GM13977 (cell line): ENCODE measurements around the gene NFX1.

ENCODE experiments used
- DNase-seq: peaks from one replicate; pipeline ENCODE4 v3.0.0; 2012; ENCODE audit warnings: low spot score
- in situ Hi-C: fragments of 300-500 bp; cut with MboI; formaldehyde crosslinking; loops from one replicate; pipeline ENCODE4 v1.12.0; 2022; ENCODE audit warnings: low sequenced_read_pairs, low pct_unique_long_range_greater_than_20kb, mixed read lengths, inconsistent platforms; ENCODE audit not compliant: unreplicated experiment
- TF ChIP-seq, protein P1 (sequence below): IDR thresholded peaks from 2 replicates; pipeline ENCODE4 v1.5.1; 2012; ENCODE audit warnings: mild to moderate bottlenecking, control low read depth; ENCODE audit not compliant: insufficient read depth; ENCODE audit errors: extremely low read depth, missing control alignments

NFX1 gene

DNA sequence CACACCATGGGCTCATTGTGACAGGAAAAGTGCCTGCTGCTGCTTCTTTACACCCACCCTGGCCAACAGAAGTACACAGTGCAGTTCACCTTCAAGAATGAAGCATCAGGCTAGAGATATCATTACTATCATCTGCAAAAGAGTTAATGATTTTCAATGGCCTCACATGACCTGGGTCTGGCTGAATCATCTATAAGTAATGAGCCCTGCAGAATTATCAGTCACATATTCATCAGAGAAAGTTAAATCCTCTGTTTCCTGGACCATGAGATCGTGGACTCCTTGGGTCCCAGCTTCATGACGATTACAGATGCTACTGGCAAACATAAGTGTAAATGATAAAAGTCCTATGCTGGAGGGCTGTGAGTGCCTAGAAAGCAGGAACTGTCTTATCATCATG lies 34.1 kb upstream of the NFX1 start:
- in situ Hi-C loops, result no loop called here
- TF ChIP-seq, protein P1, sequence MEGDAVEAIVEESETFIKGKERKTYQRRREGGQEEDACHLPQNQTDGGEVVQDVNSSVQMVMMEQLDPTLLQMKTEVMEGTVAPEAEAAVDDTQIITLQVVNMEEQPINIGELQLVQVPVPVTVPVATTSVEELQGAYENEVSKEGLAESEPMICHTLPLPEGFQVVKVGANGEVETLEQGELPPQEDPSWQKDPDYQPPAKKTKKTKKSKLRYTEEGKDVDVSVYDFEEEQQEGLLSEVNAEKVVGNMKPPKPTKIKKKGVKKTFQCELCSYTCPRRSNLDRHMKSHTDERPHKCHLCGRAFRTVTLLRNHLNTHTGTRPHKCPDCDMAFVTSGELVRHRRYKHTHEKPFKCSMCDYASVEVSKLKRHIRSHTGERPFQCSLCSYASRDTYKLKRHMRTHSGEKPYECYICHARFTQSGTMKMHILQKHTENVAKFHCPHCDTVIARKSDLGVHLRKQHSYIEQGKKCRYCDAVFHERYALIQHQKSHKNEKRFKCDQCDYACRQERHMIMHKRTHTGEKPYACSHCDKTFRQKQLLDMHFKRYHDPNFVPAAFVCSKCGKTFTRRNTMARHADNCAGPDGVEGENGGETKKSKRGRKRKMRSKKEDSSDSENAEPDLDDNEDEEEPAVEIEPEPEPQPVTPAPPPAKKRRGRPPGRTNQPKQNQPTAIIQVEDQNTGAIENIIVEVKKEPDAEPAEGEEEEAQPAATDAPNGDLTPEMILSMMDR, result no peak
- DNase-seq, result no peak

DNA sequence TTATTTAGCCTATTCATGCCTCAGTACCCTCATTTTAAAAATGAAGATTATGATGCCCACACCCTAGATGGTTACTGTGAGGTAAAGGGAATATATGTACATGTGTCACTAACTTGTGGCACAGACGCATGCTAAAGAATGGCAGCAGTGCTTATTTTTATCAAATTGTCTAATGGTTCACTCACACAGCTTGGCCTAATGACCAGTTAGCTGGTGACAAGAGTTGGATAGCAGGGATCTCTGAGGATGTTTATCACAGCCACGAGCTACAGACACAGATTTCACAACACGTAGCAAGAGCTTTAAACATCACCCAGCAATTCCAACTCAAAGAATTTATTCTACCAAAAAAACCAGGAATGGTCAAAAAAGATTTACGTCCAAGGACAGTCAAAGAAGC lies 33.0 kb upstream of the NFX1 start:
- TF ChIP-seq, protein P1, result no peak
- in situ Hi-C loops, result no loop called here
- DNase-seq, result no peak

DNA sequence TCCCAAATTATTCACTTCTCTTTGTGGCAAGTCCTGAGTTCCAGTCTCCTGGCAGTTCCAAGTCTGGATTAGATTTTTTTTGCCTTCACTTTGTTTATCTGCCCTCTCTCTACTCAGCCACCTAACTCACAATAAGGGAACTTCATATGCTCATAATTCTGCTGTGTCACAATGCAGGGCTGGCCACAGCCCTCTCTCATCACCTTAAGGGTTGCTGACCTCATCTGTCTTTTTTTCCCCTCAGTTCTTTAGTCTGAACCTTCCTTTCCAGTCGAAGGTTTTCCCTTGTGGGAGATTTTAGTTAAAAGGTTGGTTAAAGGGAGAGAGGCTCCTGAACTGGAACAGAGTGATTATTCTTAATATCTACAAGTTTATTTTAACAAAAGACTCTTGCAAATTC lies 29.9 kb upstream of the NFX1 start:
- in situ Hi-C loops, result no loop called here
- TF ChIP-seq, protein P1, result no peak
- no peak for DNase-seq

DNA sequence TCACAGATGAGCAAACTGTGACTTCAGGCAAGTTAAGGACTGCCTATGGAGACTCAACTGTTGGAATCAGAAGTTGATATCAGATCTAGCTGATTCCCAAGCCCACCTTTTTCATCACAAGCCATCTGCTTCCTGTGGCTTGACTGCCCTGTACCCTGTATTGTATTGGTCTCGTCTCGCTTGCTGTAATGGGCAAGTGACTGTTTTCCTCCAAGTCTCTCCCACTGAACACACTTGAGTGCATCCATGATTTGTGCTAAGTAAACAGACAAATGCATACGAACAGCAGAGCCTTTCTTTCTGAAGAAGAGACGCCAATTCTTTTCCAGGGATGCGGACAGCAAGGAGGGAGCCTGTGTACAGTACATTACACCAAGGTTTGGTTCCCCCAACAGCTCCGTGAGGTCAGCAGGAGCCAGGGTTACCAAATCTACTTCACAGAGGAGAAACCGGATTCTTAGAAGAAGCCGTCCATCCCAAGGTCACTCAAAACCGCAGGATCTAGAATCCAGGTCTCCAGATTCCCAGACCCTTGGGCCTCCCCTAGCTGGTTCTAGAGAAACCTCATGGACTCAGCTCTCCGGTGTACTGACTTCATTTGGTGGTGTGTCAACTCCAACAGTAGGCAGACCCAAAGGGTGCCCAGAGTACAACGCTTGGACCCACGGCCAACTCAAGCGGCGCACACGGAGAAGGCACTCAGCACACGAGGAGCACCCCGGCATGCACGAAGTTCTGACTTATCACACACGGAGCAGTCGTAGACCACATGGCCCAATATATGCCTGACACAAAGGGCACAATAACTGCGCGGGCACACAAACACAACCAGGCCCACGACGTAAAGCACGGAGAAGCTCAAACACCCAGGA lies 26.9 kb upstream of the NFX1 start:
- peak; percentile 35 for DNase-seq
- TF ChIP-seq, protein P1, result no peak
- in situ Hi-C loops, result no loop called here

DNA sequence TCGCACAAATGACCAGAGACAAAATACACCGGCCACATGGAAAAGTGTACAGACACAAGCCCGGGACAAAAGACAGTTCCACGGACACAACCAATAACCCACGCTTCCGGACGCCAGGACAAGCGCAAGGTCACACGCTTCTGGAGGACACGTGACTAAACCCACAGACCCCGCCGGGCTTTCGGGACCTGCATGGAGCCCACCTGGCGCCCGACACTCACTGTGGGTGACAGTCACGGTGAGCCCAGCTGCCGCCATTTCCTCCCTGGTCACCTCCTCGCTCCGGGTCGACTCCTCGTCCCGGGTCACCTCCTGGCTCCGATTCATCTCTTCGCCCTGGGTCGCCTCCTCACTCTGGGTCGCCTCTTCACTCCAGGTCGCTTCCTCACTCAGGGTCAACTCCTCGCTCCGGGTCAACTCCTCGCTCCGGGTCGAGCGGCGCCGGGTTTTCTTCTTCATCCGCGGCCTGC lies 26.3 kb upstream of the NFX1 start:
- in situ Hi-C loops, result no loop called here
- peak; percentile 54 for DNase-seq
- TF ChIP-seq, protein P1, result no peak

DNA sequence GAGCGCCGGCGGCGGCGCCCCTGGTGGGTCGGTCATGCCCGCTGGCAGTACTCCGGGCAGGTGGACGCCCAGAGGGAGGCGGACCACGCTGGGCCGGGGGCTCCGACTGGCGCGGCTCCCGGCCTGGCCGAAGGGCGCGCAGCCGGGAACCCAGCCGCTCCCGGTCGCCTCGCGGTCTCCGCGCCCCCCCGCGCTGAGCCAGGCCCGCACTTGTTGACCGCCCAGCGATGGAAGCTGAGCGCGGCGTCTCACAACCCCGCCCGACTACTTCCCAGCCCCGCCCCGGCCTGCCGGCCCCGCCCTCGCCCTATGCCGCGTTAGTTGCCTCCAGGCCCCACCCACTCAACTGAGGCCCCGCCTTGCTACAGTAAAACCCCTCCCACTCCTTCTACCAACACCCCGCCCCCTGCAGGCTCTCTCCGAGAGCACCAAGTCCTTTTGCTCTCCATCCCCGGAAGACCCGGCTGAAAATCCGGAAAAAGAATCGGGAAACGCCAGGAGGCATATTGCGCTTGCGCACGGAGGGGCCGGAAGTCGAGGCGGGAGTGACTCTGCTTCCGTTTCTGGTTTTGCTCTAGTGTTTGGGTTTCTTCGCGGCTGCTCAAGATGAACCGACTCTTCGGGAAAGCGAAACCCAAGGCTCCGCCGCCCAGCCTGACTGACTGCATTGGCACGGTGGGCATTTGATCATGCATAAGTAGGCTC lies 25.7 kb upstream of the NFX1 start, which contains the start of the genes BAG1 and CHMP5:
Gene BAG1, minus strand, starts transcription at position 236 of the 705 bp plus-strand sequence.
Gene CHMP5, plus strand, starts transcription at position 577 of the 705 bp plus-strand sequence. Its CDS starts 30 bp downstream, at position 607.
- in situ Hi-C loops, result no loop called here
- TF ChIP-seq, protein P1, result peak; percentile 17
- DNase-seq, result peak; percentile 99
